Spleen (tissue), 11 donors: ENCODE measurements around the gene ABHD12. TPM values are rescaled to one million over a fixed set of nuclear protein-coding genes. Genes with fewer than 3 reads are reported as not detected.

Source experiments
- DNase-seq: peaks from one replicate; pipeline ENCODE4 v3.0.0-alpha.2; 2020
- H3K27ac ChIP-seq, 8 donors: fragments of 200-600 bp; sonication (generic) in 7 of 8; 1 replicate in 4 of 8; 2 replicates in 4 of 8; pipeline versions ENCODE4 v1.5.0 to v1.8.0; 2016 to 2021; ENCODE audit warnings: inconsistent platforms in 4 of 8, mild to moderate bottlenecking in 4 of 8, moderate library complexity in 1 of 8
- H3K27me3 ChIP-seq, 7 donors: fragments of 200-600 bp; sonication (generic) in 6 of 7; replicated peaks in 1 of 7; 1 replicate in 4 of 7; 2 replicates in 3 of 7; pipeline versions ENCODE4 v1.5.0 to v1.8.0; 2016 to 2021; ENCODE audit warnings: inconsistent platforms in 3 of 7, mild to moderate bottlenecking in 1 of 7
- H3K36me3 ChIP-seq, 6 donors: fragments of 200-600 bp; sonication (generic) in 5 of 6; 1 replicate in 4 of 6; 2 replicates in 2 of 6; pipeline versions ENCODE4 v1.5.0 to v1.8.0; 2016 to 2021; ENCODE audit warnings: inconsistent platforms in 2 of 6
- H3K4me1 ChIP-seq, 6 donors: fragments of 200-600 bp; sonication (generic) in 5 of 6; 1 replicate in 3 of 6; 2 replicates in 3 of 6; pipeline versions ENCODE4 v1.5.0 to v1.8.0; 2016 to 2021; ENCODE audit warnings: inconsistent platforms in 3 of 6
- H3K4me3 ChIP-seq, 8 donors: fragments of 200-600 bp; sonication (generic) in 7 of 8; 1 replicate in 4 of 8; 2 replicates in 4 of 8; pipeline versions ENCODE4 v1.5.0 to v1.8.0; 2016 to 2021; ENCODE audit warnings: inconsistent platforms in 4 of 8, mild to moderate bottlenecking in 4 of 8, moderate library complexity in 2 of 8
- H3K9me3 ChIP-seq, 8 donors: fragments of 200-600 bp; sonication (generic) in 7 of 8; 1 replicate in 4 of 8; 2 replicates in 4 of 8; pipeline versions ENCODE4 v1.5.0 to v1.8.0; 2016 to 2021; ENCODE audit warnings: inconsistent platforms in 4 of 8
- CTCF ChIP-seq, 11 experiments: fragments of 200-600 bp in 7 of 11; fragments of 450-650 bp in 4 of 11; sonication (generic) in 4 of 11; IDR thresholded peaks in 8 of 11; conservative IDR thresholded peaks in 3 of 11; 1 replicate in 7 of 11; 2 replicates in 4 of 11; pipeline versions ENCODE4 v1.4.0 to v1.8.0; 2016 to 2021; ENCODE audit warnings: antibody characterized with exemption in 11 of 11, inconsistent platforms in 4 of 11, mild to moderate bottlenecking in 1 of 11
- POLR2A ChIP-seq, 3 donors: fragments of 450-650 bp; IDR thresholded peaks; one replicate each; pipeline ENCODE4 v1.5.1; 2017; ENCODE audit warnings: antibody characterized with exemption in 3 of 3, mild to moderate bottlenecking in 1 of 3
- POLR2AphosphoS5 ChIP-seq, 3 donors: sonication (generic); formaldehyde crosslinking; IDR thresholded peaks; one replicate each; pipeline ENCODE4 v1.5.1; 2017; ENCODE audit warnings: antibody characterized with exemption in 3 of 3
- WGBS, 5 donors: extraction: QIAGEN DNeasy Blood & Tissue Kit in 3 of 5; methylation state at CpG; one replicate each; pipeline versions ENCODE4 v1.1.5 to v1.1.7; 2013 to 2018; 5-methylcytosine and 5-hydroxymethylcytosine counted together
- intact Hi-C: fragments of 100-400 bp; cut with DNase I; formaldehyde crosslinking; loops from one replicate; pipeline ENCODE4 v1.15.0; 2023; ENCODE audit warnings: low total_unique reads
- polyA plus RNA-seq, 3 donors: library from polyadenylated mRNA; stranded (reverse); fragments of 200-250 nt; gene quantifications; one replicate each; pipeline ENCODE4 v1.2.1, GENCODE V29; 2013
- total RNA-seq, 7 donors: library from RNA; depleted of rRNA in 3 of 7; stranded (reverse); fragments of >200 nt in 3 of 7; fragmentation: NEBNext Ultra II Directional in 4 of 7; extraction: Animal tissue kit (Norgen Biotek cat#: 25700) in 4 of 7; gene quantifications; one replicate each; pipeline versions ENCODE4 v1.1.0 to v1.2.1, GENCODE V29; 2016 to 2021
- donor health status: healthy with polysubstance abuse.
- donor health status: DM: no; HTN: no; CAD: no; lungs with moderate emphysema.
- donor health status: DM: no; HTN: no; CAD: no.
- donor health status: Bipolar disorder and iron deficiency.
- donor health status: healthy.
- donor health status: DM: no; HTN: no; CAD: no.
- donor health status: DM: yes; HTN: yes; CAD: no.

Gene ABHD12
- total and polyA plus RNA-seq, 10 donors, result 16.1 to 36.9 (median 25.3) TPM

- intact Hi-C loops, result no loop called here
- peak; percentile 76 for DNase-seq
- no peak for TF ChIP-seq CTCF (IDR thresholded peaks at IDR 0.05 in 8 of 11, conservative IDR thresholded peaks at IDR 0.05 in 3 of 11)
- no peak for TF ChIP-seq POLR2AphosphoS5 (IDR thresholded peaks at IDR 0.05)
- TF ChIP-seq POLR2A (IDR thresholded peaks at IDR 0.05), result no peak
- H3K9me3 ChIP-seq, result no peaks in the 10 kb centered on the region
- no peak overlapping the region for H3K4me3 ChIP-seq
- peaks cover 0 to 55% (median 9%) of the 10 kb centered on the region in 6 donors for H3K36me3 ChIP-seq
- H3K27ac ChIP-seq, result peak overlapping the region in 3 of 8 donors; percentile 77 to 86 (median 82)
- WGBS, 5 donors, result 84 to 88% (median 86%) methylated on average over 16 to 17 of the region's 17 CpGs
- no peaks in the 10 kb centered on the region for H3K27me3 ChIP-seq
- H3K4me1 ChIP-seq, result peaks cover 5 to 41% (median 22%) of the 10 kb centered on the region in 6 donors
Measured at GRCh38 chr20:25308671-25309394, 81.8 kb downstream of the ABHD12 start.

- peak; percentile 62 for DNase-seq
- H3K36me3 ChIP-seq, result peaks cover 0 to 59% (median 15%) of the 10 kb centered on the region in 6 donors
- WGBS, 5 donors, result 90 to 94% (median 91%) methylated on average over 12 to 13 of the region's 13 CpGs
- H3K27me3 ChIP-seq, result no peaks in the 10 kb centered on the region
- TF ChIP-seq POLR2A (IDR thresholded peaks at IDR 0.05) (no peak), CTCF (IDR thresholded peaks at IDR 0.05 in 8 of 11, conservative IDR thresholded peaks at IDR 0.05 in 3 of 11) (no peak), POLR2AphosphoS5 (IDR thresholded peaks at IDR 0.05) (no peak)
- no peaks in the 10 kb centered on the region for H3K9me3 ChIP-seq
- intact Hi-C loops, result no loop called here
- no peak overlapping the region for H3K27ac ChIP-seq
- H3K4me3 ChIP-seq, result no peak overlapping the region
- peaks cover 5 to 36% (median 22%) of the 10 kb centered on the region in 6 donors for H3K4me1 ChIP-seq
Measured at GRCh38 chr20:25308083-25308491, 82.5 kb downstream of the ABHD12 start.

GRCh38 chr20:25306991-25307903, 83.4 kb downstream of the ABHD12 start:
- intact Hi-C loops, result no loop called here
- H3K9me3 ChIP-seq, result no peaks in the 10 kb centered on the region
- peak; percentile 64 for DNase-seq

More at GRCh38 chr20:25306991-25307903, 83.4 kb downstream of the ABHD12 start:
- Histone ChIP-seq H3K4me3 (no peak overlapping the region), H3K27me3 (no peaks in the 10 kb centered on the region), H3K4me1 (peaks cover 5 to 36% (median 22%) of the 10 kb centered on the region in 6 donors), H3K27ac (no peak overlapping the region), H3K36me3 (peaks cover 0 to 68% (median 22%) of the 10 kb centered on the region in 6 donors)
- TF ChIP-seq CTCF (IDR thresholded peaks at IDR 0.05 in 8 of 11, conservative IDR thresholded peaks at IDR 0.05 in 3 of 11) (no peak), POLR2A (IDR thresholded peaks at IDR 0.05) (no peak), POLR2AphosphoS5 (IDR thresholded peaks at IDR 0.05) (no peak)
- 94 to 98% (median 96%) methylated on average over 10 of the region's 10 CpGs for WGBS, 5 donors
